HAP-1 (cell line): ENCODE data around the gene SLC34A1.
A peak's percentile ranks its signal among the peaks of the same experiment; 100 is the strongest.

Source experiments
- DNase-seq, 2 experiments: peaks; one replicate each; pipeline ENCODE4 v3.0.0-alpha.2; 2016 to 2020; ENCODE audit warnings: low spot score in 2 of 2
- H3K27me3 ChIP-seq: fragments of 250-450 bp; sonication (Bioruptor Pico); 2 replicates; pipeline ENCODE4 v1.5.1; 2020; ENCODE audit warnings: low read depth, mild to moderate bottlenecking, moderate library complexity
- H3K36me3 ChIP-seq: fragments of 250-450 bp; sonication (Bioruptor Pico); replicated peaks from 2 replicates; pipeline ENCODE4 v1.5.1; 2020; ENCODE audit warnings: mild to moderate bottlenecking
- H3K4me1 ChIP-seq: fragments of 250-450 bp; sonication (Bioruptor Pico); 2 replicates; pipeline ENCODE4 v1.5.1; 2020; ENCODE audit warnings: mild to moderate bottlenecking
- H3K4me3 ChIP-seq: fragments of 250-450 bp; sonication (Bioruptor Pico); 2 replicates; pipeline ENCODE4 v1.5.1; 2020; ENCODE audit warnings: mild to moderate bottlenecking, moderate library complexity
- H3K9me3 ChIP-seq: fragments of 250-450 bp; sonication (Bioruptor Pico); 2 replicates; pipeline ENCODE4 v1.5.1; 2020; ENCODE audit warnings: mild to moderate bottlenecking, moderate library complexity
- in situ Hi-C: fragments of 300-500 bp; cut with MboI; formaldehyde crosslinking; loops from 3 replicates; pipeline ENCODE4 v1.14.3; 2020; ENCODE audit warnings: low sequenced_read_pairs, inconsistent platforms, mixed read lengths

SLC34A1 gene

DNA sequence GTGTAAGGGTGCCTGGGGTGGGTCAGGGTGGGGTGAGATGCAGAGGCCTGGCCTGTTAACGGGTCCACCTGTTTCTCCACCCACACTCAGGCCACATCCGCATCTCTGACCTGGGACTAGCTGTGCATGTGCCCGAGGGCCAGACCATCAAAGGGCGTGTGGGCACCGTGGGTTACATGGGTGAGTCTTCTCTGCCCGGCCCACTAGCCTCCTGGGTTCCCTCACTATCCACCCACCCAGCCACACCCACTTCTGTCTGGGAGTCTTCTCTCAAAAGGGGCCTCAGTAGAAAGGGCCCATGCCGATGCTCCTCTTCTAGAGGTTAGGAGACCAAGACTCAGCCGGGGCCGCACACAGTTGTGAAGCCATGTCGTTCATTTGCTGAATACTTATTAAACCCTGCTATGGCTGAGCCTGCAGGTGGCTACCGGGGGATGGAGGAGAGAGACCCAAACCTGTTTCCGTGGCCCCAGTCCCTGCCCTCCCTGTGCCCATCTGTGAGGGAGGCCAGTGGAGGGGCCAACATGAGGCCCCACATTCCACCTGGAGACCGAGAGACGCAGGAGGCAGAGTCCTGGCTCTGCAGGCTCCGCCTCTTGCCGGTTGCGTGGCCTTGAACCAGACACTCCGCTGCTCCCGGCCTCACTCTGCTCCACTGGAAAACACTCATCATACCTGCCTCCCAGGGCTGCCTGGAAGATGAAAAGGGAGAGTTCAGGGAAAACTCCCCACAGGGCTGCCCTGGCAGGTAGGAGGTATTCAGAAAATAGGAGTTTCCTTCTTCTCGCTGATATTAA is 50.9 kb downstream of the SLC34A1 start:
- peaks cover 75% of the 10 kb centered on the region for H3K36me3 ChIP-seq
- H3K27me3 ChIP-seq, result no peaks in the 10 kb centered on the region
- peaks cover 6% of the 10 kb centered on the region for H3K4me1 ChIP-seq
- no peak overlapping the region for H3K4me3 ChIP-seq
- no peaks in the 10 kb centered on the region for H3K9me3 ChIP-seq
- in situ Hi-C loops, result no loop called here
- DNase-seq, result no peak

DNA sequence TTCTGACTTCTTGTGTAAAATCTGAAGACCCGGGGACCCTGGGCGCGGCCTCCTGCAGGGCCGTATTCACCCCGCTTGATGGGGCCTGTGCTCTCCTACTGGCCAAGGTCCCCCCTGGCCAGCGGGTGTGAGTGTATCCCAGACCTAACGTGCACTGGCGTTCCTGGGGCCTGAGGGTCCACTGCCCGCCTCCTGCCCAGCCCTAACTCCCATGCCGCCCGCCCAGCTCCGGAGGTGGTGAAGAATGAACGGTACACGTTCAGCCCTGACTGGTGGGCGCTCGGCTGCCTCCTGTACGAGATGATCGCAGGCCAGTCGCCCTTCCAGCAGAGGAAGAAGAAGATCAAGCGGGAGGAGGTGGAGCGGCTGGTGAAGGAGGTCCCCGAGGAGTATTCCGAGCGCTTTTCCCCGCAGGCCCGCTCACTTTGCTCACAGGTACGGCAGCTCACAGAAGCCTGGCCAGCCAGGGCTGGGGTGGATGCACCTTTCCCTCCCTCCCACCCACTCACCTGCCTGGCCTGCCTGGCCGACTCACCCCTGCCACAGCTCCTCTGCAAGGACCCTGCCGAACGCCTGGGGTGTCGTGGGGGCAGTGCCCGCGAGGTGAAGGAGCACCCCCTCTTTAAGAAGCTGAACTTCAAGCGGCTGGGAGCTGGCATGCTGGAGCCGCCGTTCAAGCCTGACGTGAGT is 51.8 kb downstream of the SLC34A1 start:
- in situ Hi-C loops, result no loop called here
- H3K4me1 ChIP-seq, result peaks cover 8% of the 10 kb centered on the region
- no peak for DNase-seq
- H3K9me3 ChIP-seq, result no peaks in the 10 kb centered on the region
- H3K27me3 ChIP-seq, result no peaks in the 10 kb centered on the region
- no peak overlapping the region for H3K4me3 ChIP-seq
- peaks cover 76% of the 10 kb centered on the region for H3K36me3 ChIP-seq

DNA sequence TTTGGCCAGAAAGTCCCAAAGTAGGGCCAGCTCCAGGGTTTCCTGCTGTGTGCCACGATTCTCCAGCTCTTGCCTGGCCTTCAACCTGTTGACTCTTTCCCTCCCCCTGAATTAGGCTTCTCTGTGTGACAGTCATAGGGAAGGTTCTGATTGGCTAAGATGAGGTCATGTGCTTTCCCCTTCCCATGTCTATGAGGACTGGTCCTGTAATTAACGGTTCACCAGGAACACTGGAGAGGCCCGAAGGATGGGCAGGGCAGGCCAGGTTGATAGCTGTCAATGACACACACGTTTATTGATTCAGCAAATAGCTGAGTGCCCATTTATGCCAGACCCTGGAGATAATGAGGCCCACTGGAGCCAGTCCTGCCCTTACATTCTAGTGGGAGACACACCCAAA is 53.4 kb downstream of the SLC34A1 start:
- in situ Hi-C loops, result no loop called here
- Histone ChIP-seq H3K4me3 (no peak overlapping the region), H3K36me3 (peaks cover 69% of the 10 kb centered on the region), H3K4me1 (peaks cover 8% of the 10 kb centered on the region), H3K9me3 (no peaks in the 10 kb centered on the region), H3K27me3 (no peaks in the 10 kb centered on the region)
- DNase-seq, result no peak

DNA sequence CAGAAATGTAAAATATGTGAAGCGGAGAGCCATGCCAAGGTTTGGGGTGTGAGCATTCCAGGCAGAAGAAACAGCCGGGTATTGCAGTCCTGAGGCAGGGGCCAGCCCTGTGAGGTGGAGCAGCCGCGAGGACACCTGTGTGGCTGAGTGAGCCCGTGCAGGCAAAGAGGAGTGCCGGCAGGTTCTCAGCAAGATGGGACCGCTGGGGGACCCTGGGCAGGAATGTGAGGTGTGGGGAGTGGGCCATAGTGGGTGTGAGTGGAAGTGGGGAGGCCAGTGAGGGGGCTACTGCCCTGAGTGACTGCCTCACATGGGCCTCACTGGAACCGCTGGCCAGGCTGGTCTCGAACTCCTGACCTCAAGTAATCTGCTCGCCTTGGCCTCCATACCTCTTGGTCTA is 54.2 kb downstream of the SLC34A1 start:
- DNase-seq, result no peak
- Histone ChIP-seq H3K9me3 (no peaks in the 10 kb centered on the region), H3K36me3 (peaks cover 61% of the 10 kb centered on the region), H3K27me3 (no peaks in the 10 kb centered on the region), H3K4me3 (no peak overlapping the region), H3K4me1 (peaks cover 8% of the 10 kb centered on the region)
- in situ Hi-C loops, result no loop called here

DNA sequence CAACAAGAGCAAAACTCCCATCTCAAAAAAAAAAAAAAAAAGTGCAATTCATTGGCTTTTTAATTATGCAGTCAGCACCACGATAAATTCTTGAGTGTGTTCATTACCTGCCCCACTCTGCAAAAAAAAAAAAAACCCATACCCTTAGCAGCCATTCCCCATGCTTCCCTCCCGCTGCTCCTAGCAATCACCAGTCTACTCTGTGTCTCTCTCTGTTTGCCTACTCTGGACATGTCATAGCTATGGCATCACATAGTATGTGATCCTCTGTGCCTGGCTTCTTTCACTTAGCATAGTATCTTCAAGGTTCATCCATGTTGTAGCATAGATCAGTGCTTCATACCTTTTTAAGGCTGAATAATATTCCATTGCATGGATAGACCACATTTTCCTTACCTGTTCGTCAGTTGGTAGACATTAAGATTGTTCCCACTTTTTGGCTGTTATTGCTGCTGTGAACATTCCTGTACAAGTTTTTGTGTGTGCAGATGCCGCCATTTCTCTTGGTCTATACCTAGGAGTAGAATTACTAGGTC is 55.4 kb downstream of the SLC34A1 start:
- no peak for DNase-seq
- no peaks in the 10 kb centered on the region for H3K27me3 ChIP-seq
- in situ Hi-C loops, result loop anchor here (10.0 kb wide), 1 partner anchor 125 kb away; the partner anchor contains the start of gene MXD3
- H3K4me1 ChIP-seq, result peaks cover 8% of the 10 kb centered on the region
- H3K9me3 ChIP-seq, result no peaks in the 10 kb centered on the region
- H3K36me3 ChIP-seq, result peaks cover 49% of the 10 kb centered on the region
- no peak overlapping the region for H3K4me3 ChIP-seq

DNA sequence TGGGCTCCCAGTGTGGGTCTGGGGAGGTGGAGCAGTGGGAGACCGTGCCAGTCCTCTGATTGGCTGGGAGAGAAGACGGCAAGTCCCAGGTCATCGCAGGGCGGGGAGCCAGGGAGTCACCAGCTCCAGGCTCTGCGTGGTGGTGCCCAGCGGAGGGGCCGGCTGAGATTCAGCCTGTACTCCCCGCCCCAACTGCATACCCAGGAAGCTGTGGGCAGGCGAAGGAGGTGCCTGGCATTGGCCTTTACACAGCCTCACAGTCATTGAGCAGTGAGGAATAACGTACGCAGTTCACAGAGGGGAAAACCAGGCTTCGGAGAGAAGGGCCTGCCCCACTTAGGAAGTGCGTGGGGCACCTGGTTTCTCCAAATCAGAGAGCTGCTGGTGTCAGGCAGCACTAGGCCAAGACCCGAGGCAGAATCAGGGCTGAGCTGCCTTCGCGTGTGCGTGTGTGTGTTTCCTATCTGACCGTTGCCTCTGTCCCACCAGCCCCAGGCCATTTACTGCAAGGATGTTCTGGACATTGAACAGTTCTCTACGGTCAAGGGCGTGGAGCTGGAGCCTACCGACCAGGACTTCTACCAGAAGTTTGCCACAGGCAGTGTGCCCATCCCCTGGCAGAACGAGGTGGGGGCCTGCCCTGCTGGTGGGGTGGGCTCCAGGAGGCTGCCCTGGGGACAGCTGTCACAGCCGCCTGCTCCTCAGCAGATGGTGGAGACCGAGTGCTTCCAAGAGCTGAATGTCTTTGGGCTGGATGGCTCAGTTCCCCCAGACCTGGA is 56.2 kb downstream of the SLC34A1 start:
- H3K36me3 ChIP-seq, result peaks cover 41% of the 10 kb centered on the region

DNA sequence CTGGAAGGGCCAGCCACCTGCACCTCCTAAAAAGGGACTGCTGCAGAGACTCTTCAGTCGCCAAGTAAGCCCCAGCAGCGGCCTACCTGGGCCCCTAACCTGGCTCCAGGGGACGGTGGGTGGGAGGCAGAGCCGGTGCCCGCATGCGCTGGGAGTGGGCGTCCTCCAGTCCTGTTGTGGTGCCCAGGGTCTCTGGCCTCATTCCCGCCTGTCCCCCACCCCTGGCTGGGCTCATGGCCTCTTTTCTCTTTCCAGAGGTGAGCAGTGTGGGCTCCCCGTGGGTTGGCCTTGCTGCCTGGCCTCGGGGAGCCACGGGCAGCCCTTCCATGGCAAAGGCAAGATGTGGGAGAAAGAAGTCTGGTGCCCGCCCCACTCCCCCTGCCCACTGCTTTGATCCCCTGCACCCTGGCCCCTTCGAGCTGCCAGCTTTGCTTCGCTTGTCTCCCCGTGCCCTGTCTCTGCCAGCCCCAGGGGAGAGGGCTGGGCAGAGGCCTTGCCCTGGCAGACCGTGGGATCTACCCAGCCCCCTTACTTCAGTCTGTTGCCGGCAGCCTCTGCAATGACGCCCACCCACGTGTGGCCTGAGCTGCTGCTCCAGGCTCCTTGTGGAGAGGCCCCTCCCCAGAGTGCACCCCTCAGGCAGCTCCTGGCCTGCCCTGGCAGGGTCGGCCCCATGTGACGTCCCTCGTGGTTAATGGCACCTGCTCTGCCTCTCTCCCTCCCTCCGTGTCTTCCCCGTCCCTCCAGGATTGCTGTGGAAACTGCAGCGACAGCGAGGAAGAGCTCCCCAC is 57.0 kb downstream of the SLC34A1 start:
- in situ Hi-C loops, result loop anchor here (10.0 kb wide), 1 partner anchor 126 kb away; the partner anchor contains the start of gene MXD3
- DNase-seq, result no peak
- Histone ChIP-seq H3K4me1 (peaks cover 12% of the 10 kb centered on the region), H3K9me3 (no peaks in the 10 kb centered on the region), H3K36me3 (peaks cover 36% of the 10 kb centered on the region), H3K4me3 (no peak overlapping the region), H3K27me3 (no peaks in the 10 kb centered on the region)

More for the DNA sequence above, 56.2 kb downstream of the SLC34A1 start:
- H3K9me3 ChIP-seq, result no peaks in the 10 kb centered on the region
- no peaks in the 10 kb centered on the region for H3K27me3 ChIP-seq
- in situ Hi-C loops, result loop anchor here (10.0 kb wide), 1 partner anchor 126 kb away; the partner anchor contains the start of gene MXD3
- peak in 1 of 2 experiments; percentile 65 for DNase-seq
- no peak overlapping the region for H3K4me3 ChIP-seq
- peaks cover 8% of the 10 kb centered on the region for H3K4me1 ChIP-seq

DNA sequence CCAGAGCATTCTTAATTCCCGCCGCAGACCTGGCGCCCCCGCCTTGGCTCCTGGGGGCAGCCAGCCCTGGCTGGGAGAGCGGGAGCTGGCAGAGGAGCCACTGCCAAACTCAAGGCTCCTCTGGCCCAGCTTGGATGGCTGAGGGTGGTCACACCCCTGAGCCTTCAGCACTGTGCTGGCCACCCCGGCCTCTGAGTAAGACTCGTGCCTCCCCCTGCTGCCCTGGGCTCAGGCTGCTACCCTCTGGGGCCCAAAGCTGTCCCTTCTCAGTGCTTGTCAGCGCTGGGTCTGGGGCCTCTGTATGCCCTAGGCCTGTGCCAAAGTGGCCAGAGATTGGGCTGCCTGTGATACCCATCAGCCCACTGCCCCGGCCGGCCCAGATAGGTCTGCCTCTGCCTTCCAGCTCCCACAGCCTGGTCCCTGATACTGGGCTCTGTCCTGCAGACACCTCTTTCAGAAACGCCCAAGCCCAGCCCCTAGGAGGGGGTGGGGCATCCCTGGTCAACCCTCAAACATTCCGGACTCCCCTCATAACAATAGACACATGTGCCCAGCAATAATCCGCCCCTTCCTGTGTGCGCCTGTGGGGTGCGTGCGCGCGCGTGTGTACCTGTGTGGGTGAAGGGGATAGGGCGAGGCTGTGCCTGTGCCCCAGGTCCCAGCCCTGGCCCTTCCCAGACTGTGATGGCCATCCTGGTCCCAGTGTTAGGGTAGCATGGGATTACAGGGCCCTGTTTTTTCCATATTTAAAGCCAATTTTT is 58.0 kb downstream of the SLC34A1 start:
- Histone ChIP-seq H3K27me3 (no peaks in the 10 kb centered on the region), H3K36me3 (peaks cover 27% of the 10 kb centered on the region), H3K4me1 (peaks cover 14% of the 10 kb centered on the region), H3K4me3 (no peak overlapping the region), H3K9me3 (no peaks in the 10 kb centered on the region)
- in situ Hi-C loops, result loop anchor here (10.0 kb wide), 1 partner anchor 127 kb away; the partner anchor contains the start of gene MXD3
- DNase-seq, result no peak

DNA sequence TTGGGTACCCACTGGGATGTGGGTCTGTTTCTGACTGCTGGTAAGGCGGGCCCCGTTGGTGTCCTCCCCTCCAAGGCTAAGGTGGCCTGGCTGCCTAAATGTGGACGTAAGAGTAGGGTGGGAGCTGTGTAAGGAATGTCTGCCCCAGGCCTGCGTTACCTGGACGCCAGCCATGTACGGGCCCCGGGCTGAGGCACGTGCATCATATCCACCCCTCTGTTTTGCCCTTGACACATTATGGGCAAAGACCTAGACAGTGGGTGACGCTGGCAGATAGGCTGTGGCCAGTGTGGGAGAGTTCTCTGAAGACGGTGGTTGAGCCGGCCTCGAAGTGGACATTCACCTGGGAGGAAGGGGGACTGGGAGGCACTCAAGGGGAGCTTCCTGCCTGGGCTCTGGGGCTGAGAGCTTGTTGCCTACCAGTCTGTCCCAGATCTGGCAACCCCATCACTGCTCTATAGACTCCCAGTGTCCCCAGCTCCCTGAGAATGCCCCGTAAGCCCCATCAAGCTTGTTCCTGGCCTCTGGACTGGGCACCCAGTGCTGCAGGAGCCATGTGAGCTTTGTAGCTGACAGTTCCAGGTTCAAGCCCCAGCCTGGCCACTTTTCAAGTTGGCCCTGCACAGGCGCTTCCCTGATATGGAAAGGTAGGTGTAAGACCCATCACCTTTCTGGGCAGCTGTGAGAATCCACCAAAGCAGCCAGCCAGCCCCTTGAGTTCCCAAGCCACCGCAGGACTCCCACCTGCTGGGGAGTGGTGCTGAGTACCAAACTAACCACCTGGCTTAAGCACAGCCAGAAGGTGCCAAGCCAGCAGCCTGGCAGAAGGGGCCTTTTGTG is 59.1 kb downstream of the SLC34A1 start:
- in situ Hi-C loops, result loop anchor here (10.0 kb wide), 1 partner anchor 129 kb away; the partner anchor contains the start of gene MXD3
- H3K36me3 ChIP-seq, result peaks cover 16% of the 10 kb centered on the region

DNA sequence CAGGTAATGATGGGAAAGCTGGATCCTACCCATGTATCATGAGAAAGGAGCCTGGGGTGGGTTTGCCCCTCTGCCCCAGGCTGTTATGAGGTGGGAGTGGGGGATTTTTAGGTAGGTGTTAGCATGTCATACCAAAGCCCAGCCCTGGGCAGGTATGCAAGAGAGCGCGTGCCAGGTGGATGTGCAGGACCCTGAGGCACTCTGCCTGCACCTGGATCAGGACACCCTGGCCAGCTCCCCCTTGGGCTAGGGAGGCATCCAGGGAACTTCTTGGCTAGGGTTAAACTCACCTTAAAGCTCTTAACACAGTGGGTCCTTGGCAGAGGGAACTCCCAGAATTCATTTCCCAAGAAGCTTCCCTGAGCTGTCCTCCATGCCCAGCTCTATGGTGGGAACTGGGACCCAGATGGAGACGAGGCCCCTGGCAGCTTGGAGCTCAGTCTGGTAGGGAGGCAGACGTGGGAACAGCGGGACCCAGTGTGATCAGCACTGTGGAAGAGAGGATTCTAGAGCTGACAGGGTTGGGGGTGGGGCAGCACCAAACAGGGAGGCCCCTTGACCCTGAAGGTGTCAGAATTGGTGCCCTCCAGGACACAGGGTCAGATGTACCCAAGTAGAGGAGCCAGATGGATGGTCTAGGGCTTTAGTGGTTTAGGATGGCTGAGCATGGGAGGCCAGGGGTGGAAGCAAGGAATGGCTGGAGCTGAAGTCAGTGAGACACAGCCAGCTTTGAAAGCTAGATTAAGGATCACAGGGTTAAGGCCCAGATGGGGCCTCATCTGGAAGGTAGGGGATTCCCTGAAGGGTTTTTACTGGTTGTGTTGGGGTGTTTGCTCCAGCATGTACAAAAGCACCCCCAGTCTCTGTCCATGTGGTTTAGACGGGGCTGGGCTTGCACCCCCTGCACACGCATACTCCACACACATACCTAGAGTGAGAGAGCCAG is 60.1 kb downstream of the SLC34A1 start:
- DNase-seq, result no peak
- Histone ChIP-seq H3K27me3 (no peaks in the 10 kb centered on the region), H3K36me3 (peaks cover 14% of the 10 kb centered on the region), H3K4me1 (peaks cover 22% of the 10 kb centered on the region), H3K4me3 (no peak overlapping the region), H3K9me3 (no peaks in the 10 kb centered on the region)
- in situ Hi-C loops, result loop anchor here (5.0 to 10.0 kb wide), 2 partner anchors 52 to 130 kb away; partner anchors contain the start of gene MXD3

More for the DNA sequence above, 59.1 kb downstream of the SLC34A1 start:
- no peak for DNase-seq
- Histone ChIP-seq H3K4me1 (peaks cover 22% of the 10 kb centered on the region), H3K27me3 (no peaks in the 10 kb centered on the region), H3K4me3 (no peak overlapping the region), H3K9me3 (no peaks in the 10 kb centered on the region)
